GM20431 (cell line): ENCODE results near the gene TOLLIP.
"Not testable (repeated sequence)": the region's sequence is repeated elsewhere in the genome, so short reads cannot be mapped to it uniquely, and the experiment has no call there.

Source experiments
- in situ Hi-C: fragments of 300-500 bp; cut with MseI, MboI; formaldehyde crosslinking; loops from one replicate; pipeline ENCODE4 v1.15.0; 2020; ENCODE audit warnings: low sequenced_read_pairs; ENCODE audit not compliant: unreplicated experiment

TOLLIP gene

GRCh38 chr11:1254086-1254648, 55.3 kb downstream of the TOLLIP start:
- in situ Hi-C loops = no loop called here

- in situ Hi-C loops = no loop called here
Observed at GRCh38 chr11:1253103-1253485, 56.3 kb downstream of the TOLLIP start.

- in situ Hi-C loops = no loop called here
Observed at GRCh38 chr11:1252371-1253102, 56.9 kb downstream of the TOLLIP start.

- in situ Hi-C loops = no loop called here
Observed at GRCh38 chr11:1251236-1251770, 58.1 kb downstream of the TOLLIP start.

GRCh38 chr11:1250411-1250810, 59.0 kb downstream of the TOLLIP start:
- in situ Hi-C loops = not testable (repeated sequence)

GRCh38 chr11:1248951-1249350, 60.5 kb downstream of the TOLLIP start:
- in situ Hi-C loops = not testable (repeated sequence)

- in situ Hi-C loops = not testable (repeated sequence)
Observed at GRCh38 chr11:1247026-1247425, 62.4 kb downstream of the TOLLIP start.

- in situ Hi-C loops = not testable (repeated sequence)
Observed at GRCh38 chr11:1246301-1246700, 63.1 kb downstream of the TOLLIP start.

GRCh38 chr11:1245717-1246116, 63.7 kb downstream of the TOLLIP start:
- in situ Hi-C loops = not testable (repeated sequence)

- in situ Hi-C loops = not testable (repeated sequence)
Observed at GRCh38 chr11:1244557-1244956, 64.9 kb downstream of the TOLLIP start.

GRCh38 chr11:1243521-1243920, 65.9 kb downstream of the TOLLIP start:
- in situ Hi-C loops = not testable (repeated sequence)

GRCh38 chr11:1242751-1243150, 66.7 kb downstream of the TOLLIP start:
- in situ Hi-C loops = not testable (repeated sequence)

GRCh38 chr11:1242289-1242688, 67.1 kb downstream of the TOLLIP start:
- in situ Hi-C loops = no loop called here

- in situ Hi-C loops = no loop called here
Observed at GRCh38 chr11:1241706-1242105, 67.7 kb downstream of the TOLLIP start.

GRCh38 chr11:1240771-1241170, 68.7 kb downstream of the TOLLIP start:
- in situ Hi-C loops = no loop called here

- in situ Hi-C loops = no loop called here
Observed at GRCh38 chr11:1239596-1240205, 69.7 kb downstream of the TOLLIP start.

- in situ Hi-C loops = no loop called here
Observed at GRCh38 chr11:1238767-1239595, 70.5 kb downstream of the TOLLIP start.

GRCh38 chr11:1237851-1238250, 71.6 kb downstream of the TOLLIP start:
- in situ Hi-C loops = no loop called here

GRCh38 chr11:1237128-1237580, 72.3 kb downstream of the TOLLIP start:
- in situ Hi-C loops = no loop called here
